HG03103 (cell line): ENCODE measurements around the gene TRIM37.
"Not testable (repeated sequence)": the region's sequence is repeated elsewhere in the genome, so short reads cannot be mapped to it uniquely, and the experiment has no call there.

ENCODE experiments used
- ATAC-seq: cut with Tn5 transposase; IDR thresholded peaks from one replicate; pipeline ENCODE4 v1.9.1; 2021; ENCODE audit warnings: low read depth; ENCODE audit not compliant: unreplicated experiment

The TRIM37 gene

GRCh38 chr17:58957725-58958073 is 149.0 kb downstream of the TRIM37 start:
- ATAC-seq: not testable (repeated sequence)

- no peak for ATAC-seq
These were observed 149.5 kb downstream of the TRIM37 start for GRCh38 chr17:58956997-58957724.

GRCh38 chr17:58954358-58954757 is 152.3 kb downstream of the TRIM37 start:
- ATAC-seq: not testable (repeated sequence)

- no peak for ATAC-seq
These were observed 158.9 kb downstream of the TRIM37 start for GRCh38 chr17:58947824-58948223.

- no peak for ATAC-seq
These were observed 159.3 kb downstream of the TRIM37 start for GRCh38 chr17:58947411-58947810.

- no peak for ATAC-seq
These were observed 162.5 kb downstream of the TRIM37 start for GRCh38 chr17:58944166-58944565.

- no peak for ATAC-seq
These were observed 170.4 kb downstream of the TRIM37 start for GRCh38 chr17:58936295-58936694.

GRCh38 chr17:58932956-58933355 is 173.7 kb downstream of the TRIM37 start:
- ATAC-seq: no peak
